Measurements from ENCODE around the gene ALDH3A1. TPM values are rescaled to one million over a fixed set of nuclear protein-coding genes. Genes with fewer than 3 reads are reported as not detected.

The ALDH3A1 gene
- total and polyA plus RNA-seq, 4 donors = 1.5 to 44.2 (median 13.6) TPM

DNA sequence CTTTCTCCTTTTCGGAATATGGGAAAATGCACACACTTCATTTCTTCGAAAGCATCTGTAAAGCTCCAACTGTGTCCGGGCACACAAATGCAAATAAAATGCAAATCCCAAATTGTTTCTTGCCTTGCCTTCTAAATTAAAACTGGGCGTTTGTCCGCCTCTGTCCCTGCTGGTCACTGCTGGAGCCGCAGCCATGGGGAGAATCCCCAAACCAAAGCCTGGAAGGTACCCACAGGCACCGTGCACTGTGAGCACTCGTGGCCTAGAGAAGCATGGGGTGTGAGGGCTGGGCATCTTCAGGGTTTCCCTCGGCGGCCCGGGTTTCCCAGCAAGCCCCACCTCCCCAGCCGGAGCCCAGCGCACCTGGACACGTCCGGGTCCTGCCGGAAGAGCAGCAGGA is 34.6 kb downstream of the ALDH3A1 start:
- ATAC-seq (ENCODE audit: insufficient read depth, low FRiP score) (no peak), DNase-seq (no peak)
- Histone ChIP-seq H3K27ac (ENCODE audit: low read depth in 1 of 2, low read length in 1 of 2) (no peak overlapping the region), H3K27me3 (ENCODE audit: control insufficient read depth in 3 of 3, insufficient read depth in 3 of 3, low read length in 2 of 3) (no peaks in the 10 kb centered on the region), H3K4me3 (no peak overlapping the region), H3K9ac (ENCODE audit: insufficient read depth in 1 of 2, low read length in 2 of 2) (no peak overlapping the region), H3K36me3 (ENCODE audit: control insufficient read depth in 4 of 4, insufficient read depth in 4 of 4, low read length in 4 of 4) (no peaks in the 10 kb centered on the region), H3K4me1 (ENCODE audit: control insufficient read depth in 5 of 5, insufficient read depth in 5 of 5, low read length in 5 of 5) (no peaks in the 10 kb centered on the region), H3K9me3 (ENCODE audit: control insufficient read depth in 4 of 4, insufficient read depth in 3 of 4, low read length in 3 of 4) (peaks cover 0 to 1% (median 0%) of the 10 kb centered on the region in 4 donors)
- 81 to 90% methylated on average over 16 of the region's 16 CpGs for WGBS, 2 donors
- TF ChIP-seq, protein P1, sequence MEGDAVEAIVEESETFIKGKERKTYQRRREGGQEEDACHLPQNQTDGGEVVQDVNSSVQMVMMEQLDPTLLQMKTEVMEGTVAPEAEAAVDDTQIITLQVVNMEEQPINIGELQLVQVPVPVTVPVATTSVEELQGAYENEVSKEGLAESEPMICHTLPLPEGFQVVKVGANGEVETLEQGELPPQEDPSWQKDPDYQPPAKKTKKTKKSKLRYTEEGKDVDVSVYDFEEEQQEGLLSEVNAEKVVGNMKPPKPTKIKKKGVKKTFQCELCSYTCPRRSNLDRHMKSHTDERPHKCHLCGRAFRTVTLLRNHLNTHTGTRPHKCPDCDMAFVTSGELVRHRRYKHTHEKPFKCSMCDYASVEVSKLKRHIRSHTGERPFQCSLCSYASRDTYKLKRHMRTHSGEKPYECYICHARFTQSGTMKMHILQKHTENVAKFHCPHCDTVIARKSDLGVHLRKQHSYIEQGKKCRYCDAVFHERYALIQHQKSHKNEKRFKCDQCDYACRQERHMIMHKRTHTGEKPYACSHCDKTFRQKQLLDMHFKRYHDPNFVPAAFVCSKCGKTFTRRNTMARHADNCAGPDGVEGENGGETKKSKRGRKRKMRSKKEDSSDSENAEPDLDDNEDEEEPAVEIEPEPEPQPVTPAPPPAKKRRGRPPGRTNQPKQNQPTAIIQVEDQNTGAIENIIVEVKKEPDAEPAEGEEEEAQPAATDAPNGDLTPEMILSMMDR (IDR thresholded peaks at IDR 0.05; ENCODE audit: control extremely low read depth, extremely low read depth) = no peak

DNA sequence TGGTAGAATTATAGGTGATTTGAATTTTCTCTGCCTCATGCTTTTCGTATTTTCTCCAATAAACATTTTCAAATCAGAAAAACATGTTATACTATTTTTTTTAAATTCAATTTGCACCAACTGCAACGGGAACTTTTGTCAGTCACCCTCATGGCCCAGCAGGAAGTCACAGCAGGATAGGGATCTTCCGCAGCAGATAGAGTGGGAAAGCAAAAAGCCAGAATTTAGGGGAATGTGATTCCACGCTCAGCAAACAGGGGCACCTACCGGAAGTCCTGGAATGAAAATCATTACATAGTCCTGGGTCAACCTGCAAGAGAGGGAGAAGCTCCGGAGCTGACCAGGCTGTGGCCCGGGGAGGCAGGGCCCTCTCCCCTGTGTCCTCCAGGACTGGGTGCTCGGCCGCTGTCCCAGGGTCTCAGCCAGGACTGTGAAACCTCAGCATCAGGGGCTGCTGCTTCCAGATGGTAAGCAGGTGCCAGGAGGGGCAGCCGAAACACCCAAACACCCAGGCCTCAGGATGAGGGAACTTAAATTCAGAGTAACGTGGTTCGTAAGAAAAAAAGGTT is 35.6 kb downstream of the ALDH3A1 start:
- 86 to 89% methylated on average over 12 of the region's 12 CpGs for WGBS, 2 donors
- H3K9me3 ChIP-seq (ENCODE audit: control insufficient read depth in 4 of 4, insufficient read depth in 3 of 4, low read length in 3 of 4) = peaks cover 0 to 1% (median 0%) of the 10 kb centered on the region in 4 donors
- no peak overlapping the region for H3K4me3 ChIP-seq
- H3K27me3 ChIP-seq (ENCODE audit: control insufficient read depth in 3 of 3, insufficient read depth in 3 of 3, low read length in 2 of 3) = no peaks in the 10 kb centered on the region
- DNase-seq (no peak), ATAC-seq (ENCODE audit: insufficient read depth, low FRiP score) (no peak)
- TF ChIP-seq, protein P1 (IDR thresholded peaks at IDR 0.05; ENCODE audit: control extremely low read depth, extremely low read depth) = no peak
- no peaks in the 10 kb centered on the region for H3K36me3 ChIP-seq (ENCODE audit: control insufficient read depth in 4 of 4, insufficient read depth in 4 of 4, low read length in 4 of 4)
- H3K4me1 ChIP-seq (ENCODE audit: control insufficient read depth in 5 of 5, insufficient read depth in 5 of 5, low read length in 5 of 5) = no peaks in the 10 kb centered on the region
- no peak overlapping the region for H3K9ac ChIP-seq (ENCODE audit: insufficient read depth in 1 of 2, low read length in 2 of 2)
- no peak overlapping the region for H3K27ac ChIP-seq (ENCODE audit: low read depth in 1 of 2, low read length in 1 of 2)

DNA sequence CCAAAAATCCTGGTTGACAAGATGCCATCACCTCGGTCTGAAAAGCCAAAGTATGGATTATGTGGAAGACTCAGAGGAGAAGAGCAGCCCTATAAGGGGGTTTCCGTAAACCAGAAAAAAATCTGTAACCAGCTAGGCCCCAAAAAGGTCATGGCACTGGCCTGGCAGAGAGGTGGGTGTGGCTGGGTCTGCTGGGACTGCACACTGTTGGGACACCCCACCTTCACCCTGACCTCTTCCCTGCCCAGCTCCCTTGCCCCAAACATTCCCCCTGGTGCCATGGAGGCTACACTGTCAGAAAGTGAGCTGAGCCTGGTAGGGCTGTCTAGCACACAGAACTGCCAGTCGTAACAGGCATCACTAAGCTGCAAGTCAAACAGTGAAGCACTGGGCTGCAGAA is 38.3 kb downstream of the ALDH3A1 start:
- H3K27me3 ChIP-seq (ENCODE audit: control insufficient read depth in 3 of 3, insufficient read depth in 3 of 3, low read length in 2 of 3) = no peaks in the 10 kb centered on the region
- peaks cover 0 to 1% (median 0%) of the 10 kb centered on the region in 4 donors for H3K9me3 ChIP-seq (ENCODE audit: control insufficient read depth in 4 of 4, insufficient read depth in 3 of 4, low read length in 3 of 4)
- DNase-seq (no peak), ATAC-seq (ENCODE audit: insufficient read depth, low FRiP score) (no peak)
- H3K9ac ChIP-seq (ENCODE audit: insufficient read depth in 1 of 2, low read length in 2 of 2) = no peak overlapping the region
- no peaks in the 10 kb centered on the region for H3K36me3 ChIP-seq (ENCODE audit: control insufficient read depth in 4 of 4, insufficient read depth in 4 of 4, low read length in 4 of 4)
- H3K4me3 ChIP-seq = no peak overlapping the region
- 93 to 96% methylated on average over 3 of the region's 3 CpGs for WGBS, 2 donors
- TF ChIP-seq, protein P1 (IDR thresholded peaks at IDR 0.05; ENCODE audit: control extremely low read depth, extremely low read depth) = no peak
- no peak overlapping the region for H3K27ac ChIP-seq (ENCODE audit: low read depth in 1 of 2, low read length in 1 of 2)
- peaks cover 0 to 5% (median 0%) of the 10 kb centered on the region in 5 donors for H3K4me1 ChIP-seq (ENCODE audit: control insufficient read depth in 5 of 5, insufficient read depth in 5 of 5, low read length in 5 of 5)

Data from lung (tissue), 12 donors.